HG03097 (cell line): Measurements from ENCODE around the gene ELN.
"Not testable (repeated sequence)": the region's sequence is repeated elsewhere in the genome, so short reads cannot be mapped to it uniquely, and the experiment has no call there.

Experiments
- ATAC-seq: cut with Tn5 transposase; IDR thresholded peaks from one replicate; pipeline ENCODE4 v1.9.1; 2021; ENCODE audit not compliant: unreplicated experiment, low FRiP score

ELN gene

GRCh38 chr7:74000489-74001149 lies 27.4 kb upstream of the ELN start:
- ATAC-seq = no peak

GRCh38 chr7:74001150-74001494 lies 26.9 kb upstream of the ELN start:
- no peak for ATAC-seq

- ATAC-seq = no peak
Measured at GRCh38 chr7:74002474-74003017, 25.4 kb upstream of the ELN start.

DNA sequence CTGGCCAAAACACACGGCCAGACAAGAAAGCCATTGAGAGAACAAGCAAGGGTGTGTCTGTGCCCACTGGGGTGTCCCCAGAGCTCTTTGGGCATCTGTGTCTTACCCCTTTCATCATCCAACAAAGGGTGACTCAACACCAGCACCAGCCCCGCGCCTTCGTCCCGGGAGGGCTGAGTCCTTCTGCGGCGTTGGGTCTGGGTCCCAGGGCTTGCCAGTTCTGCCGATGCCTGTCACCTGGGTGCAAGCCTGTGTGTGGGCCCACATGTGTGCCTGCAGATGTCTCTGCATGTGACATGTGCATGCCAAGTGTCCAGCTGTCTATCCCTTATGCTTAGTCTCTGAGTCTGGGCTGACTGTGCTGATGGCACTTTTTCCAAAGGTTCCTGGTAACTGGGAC lies 24.4 kb upstream of the ELN start:
- ATAC-seq = no peak

GRCh38 chr7:74006032-74006431 lies 21.9 kb upstream of the ELN start:
- ATAC-seq = no peak

DNA sequence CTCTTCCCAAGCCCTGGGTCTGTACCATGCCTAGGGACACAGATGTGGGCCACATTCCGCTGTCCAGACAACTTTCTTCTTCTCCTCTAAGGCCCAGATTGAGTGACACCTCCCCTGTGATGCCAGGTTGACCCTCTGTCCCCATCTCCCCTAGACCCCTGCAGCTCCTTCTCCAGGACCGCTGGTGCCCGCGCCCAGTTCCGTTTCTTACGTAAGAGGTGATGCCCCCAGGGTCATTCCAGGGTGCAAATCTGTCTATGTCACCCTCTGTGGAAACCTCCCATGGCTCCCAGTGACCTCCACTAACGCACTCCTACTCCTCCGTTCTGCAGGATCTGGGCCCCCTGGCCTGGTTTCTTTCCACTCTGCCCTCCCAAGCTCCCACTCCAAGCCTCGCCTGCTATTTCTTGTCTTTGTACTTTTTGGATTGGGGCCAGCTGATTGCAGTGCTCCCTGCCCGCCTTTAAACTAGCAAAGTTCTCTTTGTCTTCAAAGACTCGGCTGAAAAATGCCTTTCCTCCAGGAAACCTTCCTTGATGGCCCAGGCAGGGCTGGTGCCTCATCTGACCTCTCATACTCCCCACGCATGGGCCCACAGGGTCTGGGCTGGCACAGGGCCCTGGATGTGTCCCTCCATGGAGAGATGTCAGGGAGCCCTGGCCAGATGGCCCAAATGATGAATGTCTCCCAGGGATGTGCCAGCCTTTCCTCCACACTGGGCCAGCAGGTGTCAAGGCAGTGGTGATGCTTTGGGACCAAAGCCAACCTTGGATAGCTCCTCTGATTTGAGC lies 21.3 kb upstream of the ELN start:
- ATAC-seq = no peak

DNA sequence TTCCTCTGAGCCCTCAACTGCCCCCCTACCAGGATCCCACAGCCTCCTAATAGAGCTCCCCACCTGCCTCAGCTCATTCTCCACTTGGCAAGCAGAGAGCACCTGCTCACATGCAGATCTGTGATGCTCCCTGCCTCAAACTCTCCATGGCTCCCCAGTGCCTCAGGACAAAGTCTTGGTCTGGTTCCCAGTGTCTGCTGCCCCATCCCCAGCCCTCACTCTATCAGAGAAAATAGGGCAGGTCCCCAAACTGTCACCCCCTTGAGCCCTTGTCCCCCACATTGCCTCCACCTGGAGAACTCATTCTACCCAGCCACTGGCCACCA lies 20.8 kb upstream of the ELN start:
- no peak for ATAC-seq

DNA sequence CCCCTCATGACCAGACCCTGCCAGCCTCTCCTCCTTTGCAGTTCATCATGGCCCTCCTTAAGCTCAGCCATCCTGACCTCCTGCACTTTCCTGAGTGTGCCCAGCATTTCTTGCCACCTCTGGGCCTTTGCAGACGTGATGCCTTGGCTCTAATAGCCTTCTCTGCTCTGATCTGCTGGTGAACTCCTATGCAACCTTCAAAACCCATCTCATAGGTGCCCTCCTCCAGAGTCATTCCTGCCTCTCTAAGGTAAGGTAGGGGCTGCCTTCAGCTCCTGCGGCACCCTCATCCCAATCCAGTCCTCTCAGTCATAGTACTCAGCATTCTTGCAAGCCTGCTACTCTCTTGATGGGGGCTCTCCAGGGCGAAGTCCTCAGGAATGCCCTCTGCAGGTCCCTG lies 19.3 kb upstream of the ELN start:
- no peak for ATAC-seq

GRCh38 chr7:74009719-74010118 lies 18.3 kb upstream of the ELN start:
- ATAC-seq = no peak

DNA sequence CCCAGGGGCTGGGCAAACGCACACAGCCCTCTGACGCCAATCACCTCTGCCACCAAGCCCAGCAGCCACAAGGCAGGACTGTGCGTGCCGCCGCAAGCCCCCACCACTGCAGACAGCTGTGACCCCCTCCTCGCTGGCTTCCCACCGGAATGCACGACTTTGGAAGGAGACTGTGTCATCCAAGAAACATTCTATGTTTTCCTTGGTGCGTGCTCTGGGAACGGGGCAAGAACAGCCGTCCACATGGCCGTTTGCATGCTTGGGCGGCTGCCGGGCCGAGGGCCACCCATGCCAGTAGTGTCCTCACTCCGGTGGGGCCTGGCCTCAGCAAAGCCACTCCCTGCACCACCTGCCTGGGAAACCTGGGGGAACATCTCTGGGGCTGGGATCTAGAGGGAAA lies 17.6 kb upstream of the ELN start:
- ATAC-seq = no peak

GRCh38 chr7:74011421-74011820 lies 16.6 kb upstream of the ELN start:
- ATAC-seq = not testable (repeated sequence)

GRCh38 chr7:74012842-74013249 lies 15.1 kb upstream of the ELN start:
- ATAC-seq = no peak

DNA sequence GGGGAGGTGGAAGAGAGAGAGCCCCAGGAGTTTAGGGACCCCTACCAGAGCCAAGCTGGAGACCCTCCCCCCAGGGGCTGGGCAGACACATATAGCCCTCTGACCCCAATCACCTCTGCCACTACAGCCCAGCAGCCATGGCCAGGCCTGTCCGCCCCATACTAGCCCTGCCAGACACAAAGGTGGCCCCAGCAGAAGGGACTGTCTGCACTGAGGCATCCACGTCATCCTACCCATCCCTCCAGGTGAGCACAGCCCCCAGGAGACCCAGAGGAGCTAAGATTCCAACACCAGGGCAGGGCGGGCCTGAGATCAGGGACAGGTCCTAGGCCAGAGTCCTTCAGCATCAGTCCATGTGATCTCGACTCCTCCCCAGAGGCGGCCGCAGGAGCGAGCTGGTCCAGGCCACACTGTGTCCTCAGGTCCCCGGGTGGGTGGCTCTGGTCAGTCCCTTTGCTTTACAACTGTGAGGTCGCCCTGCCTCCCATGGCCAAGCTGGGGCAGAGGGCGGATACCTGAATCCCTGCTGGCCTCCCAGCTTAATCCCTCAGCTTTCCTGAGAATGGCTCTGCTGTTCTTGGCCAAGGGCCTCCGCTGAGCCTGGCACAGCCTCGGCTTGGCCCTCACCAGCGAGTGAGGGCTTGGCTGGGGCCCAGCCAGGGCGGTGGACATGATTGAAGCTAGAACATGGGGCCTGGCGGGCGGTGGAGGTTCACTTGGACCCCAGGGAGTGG lies 14.3 kb upstream of the ELN start:
- no peak for ATAC-seq

DNA sequence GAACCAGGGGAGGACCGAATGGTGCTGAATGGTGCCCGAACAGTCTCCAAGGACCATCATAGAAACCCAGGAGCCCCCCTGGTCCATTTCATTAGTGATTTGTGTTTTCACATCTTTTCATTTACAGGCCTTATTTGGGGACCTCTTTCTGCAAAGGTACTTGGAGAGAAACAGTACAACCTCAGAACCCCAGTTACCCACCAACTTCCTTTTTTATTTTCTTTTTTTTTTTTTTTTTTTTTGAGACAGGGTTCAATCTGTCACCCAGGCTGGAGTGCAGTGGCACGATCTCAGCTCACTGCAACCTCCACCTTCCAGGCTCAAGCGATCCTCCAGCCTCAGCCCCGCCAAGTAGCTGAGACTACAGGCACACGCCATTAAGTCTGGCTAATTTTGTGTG lies 13.0 kb upstream of the ELN start:
- ATAC-seq = no peak

GRCh38 chr7:74015670-74016069 lies 12.3 kb upstream of the ELN start:
- no peak for ATAC-seq

GRCh38 chr7:74017125-74017524 lies 10.8 kb upstream of the ELN start:
- ATAC-seq = no peak

DNA sequence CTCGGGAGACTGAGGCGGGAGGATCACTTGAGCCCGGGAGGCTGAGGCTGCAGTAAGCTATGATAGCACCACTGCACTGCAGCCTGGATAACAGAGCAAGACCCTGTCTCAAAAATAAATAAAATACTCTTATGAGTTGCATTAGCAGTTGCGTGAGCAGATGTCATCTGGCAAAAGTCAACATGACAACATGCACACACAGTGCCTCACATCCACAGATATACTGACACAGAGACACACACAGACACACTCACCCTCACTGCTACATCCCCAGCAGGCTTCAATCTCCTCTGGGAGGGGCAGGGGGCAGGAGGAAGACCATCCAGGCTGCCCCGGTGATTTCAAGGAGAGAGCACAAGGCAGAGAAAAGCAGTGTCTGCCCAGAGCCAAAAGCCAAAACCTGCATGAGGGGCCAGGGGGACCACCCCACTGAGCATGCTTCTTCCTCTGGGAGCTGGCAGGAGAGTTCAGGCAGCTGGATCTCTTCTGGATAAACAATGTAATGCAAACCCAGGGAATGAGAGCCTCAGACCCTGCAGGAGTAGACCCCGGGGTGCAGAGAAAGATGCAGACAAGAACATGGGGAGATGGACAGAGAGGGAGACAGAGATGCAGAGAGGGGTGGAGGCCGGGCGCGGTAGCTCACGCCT lies 9.6 kb upstream of the ELN start:
- ATAC-seq = no peak

GRCh38 chr7:74019149-74019548 lies 8.8 kb upstream of the ELN start:
- ATAC-seq = no peak

- no peak for ATAC-seq
Measured at GRCh38 chr7:74020390-74020789, 7.6 kb upstream of the ELN start.

- ATAC-seq = no peak
Measured at GRCh38 chr7:74021546-74022320, 6.2 kb upstream of the ELN start.
